Hepatocyte (in vitro differentiated cells): Measurements from ENCODE around the gene KCNJ5.

Experiments used
- CTCF ChIP-seq: fragments of 200-600 bp; sonication (generic); IDR thresholded peaks from 2 replicates; pipeline ENCODE4 v1.5.1; 2016; ENCODE audit warnings: antibody characterized with exemption, mild to moderate bottlenecking; ENCODE audit not compliant: poor library complexity
- EZH2 ChIP-seq: fragments of 200-600 bp; sonication (generic); IDR thresholded peaks from 2 replicates; pipeline ENCODE4 v1.6.1; 2016; ENCODE audit warnings: antibody characterized with exemption, mild to moderate bottlenecking, borderline replicate concordance
- EZH2phosphoT487 ChIP-seq: fragments of 200-600 bp; sonication (generic); IDR thresholded peaks from one replicate; pipeline ENCODE4 v1.6.1; 2018; ENCODE audit warnings: antibody characterized with exemption, mild to moderate bottlenecking, low read depth, moderate library complexity; ENCODE audit not compliant: unreplicated experiment, severe bottlenecking

- no peak for TF ChIP-seq CTCF
- TF ChIP-seq EZH2phosphoT487: no peak
- TF ChIP-seq EZH2: no peak
These were observed 50.0 kb downstream of the KCNJ5 start for GRCh38 chr11:128941110-128941509.
